Cerebellar cortex (tissue), 1 donor: ENCODE results near the gene ASPHD2.
"Not testable (repeated sequence)": the region's sequence is repeated elsewhere in the genome, so short reads cannot be mapped to it uniquely, and the experiment has no call there.

Source experiments
- DNase-seq: peaks from one replicate; pipeline ENCODE4 v3.0.0-alpha.2; 2015; ENCODE audit warnings: low spot score

Gene ASPHD2, protein sequence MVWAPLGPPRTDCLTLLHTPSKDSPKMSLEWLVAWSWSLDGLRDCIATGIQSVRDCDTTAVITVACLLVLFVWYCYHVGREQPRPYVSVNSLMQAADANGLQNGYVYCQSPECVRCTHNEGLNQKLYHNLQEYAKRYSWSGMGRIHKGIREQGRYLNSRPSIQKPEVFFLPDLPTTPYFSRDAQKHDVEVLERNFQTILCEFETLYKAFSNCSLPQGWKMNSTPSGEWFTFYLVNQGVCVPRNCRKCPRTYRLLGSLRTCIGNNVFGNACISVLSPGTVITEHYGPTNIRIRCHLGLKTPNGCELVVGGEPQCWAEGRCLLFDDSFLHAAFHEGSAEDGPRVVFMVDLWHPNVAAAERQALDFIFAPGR

DNA sequence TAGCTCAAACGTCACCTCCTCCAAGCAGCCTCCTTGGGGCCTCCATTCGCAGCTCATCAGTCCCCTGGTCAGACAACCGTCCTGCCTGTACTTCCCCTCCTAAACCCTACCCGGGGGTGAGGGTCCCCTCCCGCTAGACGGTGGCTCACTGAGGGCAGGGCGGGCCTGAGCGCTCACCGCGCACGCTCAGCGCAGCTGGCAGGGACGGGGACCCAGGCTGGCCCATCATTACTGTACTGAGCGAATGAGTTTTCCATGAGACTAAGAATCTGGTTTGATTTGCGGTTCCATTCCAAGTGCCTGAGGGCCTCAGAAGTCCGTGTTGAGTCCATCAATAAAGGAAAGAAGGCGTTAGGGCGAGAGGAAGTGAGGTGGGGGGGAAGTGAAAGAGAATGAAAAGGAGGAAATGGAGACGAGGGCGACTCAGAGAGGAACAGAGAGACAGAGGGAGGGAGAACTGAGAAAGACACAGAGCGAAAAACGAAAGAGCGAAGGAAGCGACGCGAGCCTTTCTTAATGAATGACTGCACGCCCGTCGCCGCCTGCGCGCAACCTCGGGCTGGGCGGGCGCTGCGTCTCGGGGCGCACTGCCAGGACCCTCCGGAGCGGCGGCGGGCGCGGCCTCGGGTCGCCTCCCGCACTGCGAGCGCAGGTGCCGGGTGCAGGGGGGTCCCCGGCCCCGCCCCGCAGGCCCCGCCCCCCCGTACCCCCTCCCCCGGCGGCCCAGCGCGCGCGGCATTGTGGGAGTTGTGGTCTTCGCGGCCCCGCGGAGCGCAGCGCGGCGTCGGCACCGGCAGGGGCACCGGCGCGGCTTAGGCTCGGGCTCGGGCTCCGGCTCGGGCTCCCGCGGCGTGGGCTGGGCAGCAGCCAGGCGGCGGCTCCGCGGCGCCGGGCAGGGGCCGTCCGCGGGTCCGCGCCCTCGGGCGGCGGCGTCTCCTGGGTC lies at the start of gene ASPHD2:
TSS of gene ASPHD2 (plus strand) at position 746 of the 943 bp plus-strand sequence. CDS start 4,356 bp downstream, outside the sequence.
- DNase-seq: peak; percentile 68

DNA sequence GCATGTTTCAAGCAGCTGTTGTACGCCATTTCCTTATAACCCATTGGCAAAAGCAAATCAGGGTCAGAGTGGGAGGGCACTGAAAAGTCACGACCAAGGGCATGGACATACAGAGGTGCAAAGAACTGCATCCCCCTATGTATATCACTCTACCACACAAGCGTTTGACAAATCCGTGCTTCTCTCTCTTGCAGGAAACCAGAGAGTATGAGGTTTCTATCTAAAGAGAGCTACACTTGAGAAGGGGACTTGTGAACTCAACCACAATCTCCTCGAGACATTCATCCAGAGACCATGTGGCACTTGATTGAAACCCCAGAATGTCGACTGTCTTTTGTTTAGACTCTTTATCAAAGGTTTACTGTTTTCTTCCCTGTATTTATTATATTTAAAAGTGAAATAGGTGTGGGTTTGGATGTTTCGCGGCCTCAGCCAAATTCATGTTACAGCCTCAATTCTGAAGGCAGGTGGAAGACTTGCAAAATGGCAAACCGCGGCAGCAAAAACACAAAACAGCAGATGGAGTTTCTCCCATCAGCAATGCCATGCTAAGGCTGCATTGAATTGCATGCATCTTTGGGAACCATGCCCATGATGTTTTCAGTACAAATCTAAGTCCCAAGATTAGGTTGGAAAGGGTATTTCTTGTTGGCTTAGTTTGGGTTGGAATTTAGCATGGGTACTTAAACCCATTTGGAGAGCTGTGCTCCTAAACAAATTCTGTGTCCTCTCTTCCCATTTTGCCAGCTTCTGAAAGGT lies 48.8 kb upstream of the ASPHD2 start:
- DNase-seq: no peak

- DNase-seq: no peak
These were observed 46.3 kb upstream of the ASPHD2 start for GRCh38 chr22:26382782-26383181.

DNA sequence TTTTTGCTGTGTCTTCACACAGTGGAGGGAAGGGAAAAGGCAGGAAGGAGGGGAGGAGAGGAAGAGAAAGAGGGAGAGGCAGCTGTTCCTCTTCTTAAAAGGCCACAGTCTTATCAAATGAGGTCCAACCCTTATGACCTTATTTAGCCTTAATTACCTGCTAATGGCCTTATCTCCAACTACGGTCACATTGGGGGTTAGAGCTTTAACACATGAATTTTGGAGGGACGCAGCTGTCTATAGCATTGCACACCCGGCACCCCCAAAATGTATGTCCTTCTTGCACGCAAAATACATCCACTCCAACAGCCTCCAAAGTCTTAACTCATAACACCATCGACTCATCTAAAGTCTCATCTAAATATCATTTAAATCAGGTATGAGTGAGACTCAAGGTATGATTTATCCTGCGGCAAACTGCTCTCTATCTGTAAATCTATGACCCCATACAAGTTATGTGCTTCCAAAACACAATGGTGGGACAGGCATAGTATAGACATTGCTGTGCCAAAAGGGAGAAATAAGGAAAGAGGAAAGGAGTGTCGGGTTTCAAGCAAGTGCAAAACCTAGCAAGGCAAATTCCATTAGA lies 45.0 kb upstream of the ASPHD2 start:
- DNase-seq: no peak

DNA sequence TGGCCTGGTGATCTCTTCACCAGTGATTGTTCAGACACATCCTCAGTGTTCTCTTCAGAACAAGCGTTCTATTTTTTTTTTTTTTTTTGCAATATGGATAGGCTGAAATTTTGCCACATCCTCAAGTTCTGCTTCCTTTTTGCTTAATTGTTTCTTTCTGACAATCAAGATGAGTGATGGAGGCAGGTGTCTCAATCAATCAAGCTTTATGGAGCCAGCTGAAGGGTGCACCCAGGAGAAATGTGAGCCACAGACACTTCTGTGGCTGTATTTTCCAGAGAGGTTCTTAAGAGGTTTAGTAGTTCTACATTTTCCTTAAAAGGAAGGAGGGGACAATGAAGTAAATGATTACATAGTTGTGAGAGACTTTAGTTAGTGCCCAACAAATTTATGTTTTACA lies 43.9 kb upstream of the ASPHD2 start:
- DNase-seq: no peak

DNA sequence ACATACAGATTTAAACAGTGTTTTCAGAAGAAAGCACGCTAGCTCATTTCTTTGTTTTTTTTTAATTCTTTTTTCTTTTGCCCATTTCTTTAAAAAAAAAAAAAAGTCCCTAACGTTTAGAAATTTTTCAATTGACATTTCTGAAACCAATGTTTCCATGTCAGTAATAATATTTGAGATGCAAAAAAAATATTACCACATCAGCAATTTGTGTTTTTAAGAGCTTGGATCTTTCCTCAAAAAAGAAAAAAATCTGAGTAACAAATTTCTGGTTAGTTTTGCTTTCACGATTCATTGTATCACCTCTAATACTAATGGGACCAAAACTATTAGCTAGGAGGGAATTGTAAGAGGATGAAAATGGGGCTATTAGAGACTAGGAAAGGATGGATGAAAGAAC lies 39.9 kb upstream of the ASPHD2 start:
- DNase-seq: no peak

DNA sequence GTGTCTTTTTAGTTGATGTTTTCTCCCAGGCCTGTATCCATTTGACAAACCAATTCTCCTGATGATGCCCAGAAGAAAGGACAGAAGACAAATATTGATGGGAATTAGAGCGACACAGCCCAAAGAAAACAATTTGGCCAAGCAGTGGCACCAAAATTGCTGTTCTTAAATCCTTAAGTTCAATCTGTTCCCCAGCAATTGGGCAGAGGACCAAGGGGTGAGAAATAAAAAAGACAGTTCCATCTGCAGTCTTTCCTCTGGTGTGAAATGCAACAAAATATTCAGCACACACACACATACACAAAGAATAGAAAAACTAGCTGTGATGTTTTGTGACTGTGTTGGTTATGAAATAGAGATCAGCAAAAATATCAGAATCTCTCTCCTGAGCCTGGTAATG lies 38.0 kb upstream of the ASPHD2 start:
- no peak for DNase-seq

GRCh38 chr22:26391623-26392022 lies 37.4 kb upstream of the ASPHD2 start:
- DNase-seq: no peak

DNA sequence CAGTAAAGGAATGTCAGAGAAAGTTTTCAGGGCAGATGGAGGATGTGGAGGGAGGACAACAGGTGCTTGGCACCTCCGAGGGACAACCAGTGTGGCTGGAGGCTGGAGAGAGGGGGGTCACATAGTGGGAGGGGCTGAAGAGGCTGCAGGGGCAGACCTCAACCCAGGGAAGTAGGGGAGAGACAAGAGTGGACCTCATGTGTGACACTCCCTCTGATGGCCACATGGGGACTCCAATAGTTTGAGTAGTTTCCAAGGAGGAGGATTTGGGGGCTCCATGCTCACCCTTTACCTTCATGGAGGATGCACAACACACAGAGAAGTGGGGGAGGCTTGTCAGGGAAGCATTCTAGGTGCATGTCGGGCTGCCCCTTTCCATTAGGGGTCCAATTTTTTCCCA lies 35.1 kb upstream of the ASPHD2 start:
- DNase-seq: no peak

GRCh38 chr22:26394777-26395176 lies 34.3 kb upstream of the ASPHD2 start:
- no peak for DNase-seq

- no peak for DNase-seq
These were observed 33.1 kb upstream of the ASPHD2 start for GRCh38 chr22:26395926-26396325.

DNA sequence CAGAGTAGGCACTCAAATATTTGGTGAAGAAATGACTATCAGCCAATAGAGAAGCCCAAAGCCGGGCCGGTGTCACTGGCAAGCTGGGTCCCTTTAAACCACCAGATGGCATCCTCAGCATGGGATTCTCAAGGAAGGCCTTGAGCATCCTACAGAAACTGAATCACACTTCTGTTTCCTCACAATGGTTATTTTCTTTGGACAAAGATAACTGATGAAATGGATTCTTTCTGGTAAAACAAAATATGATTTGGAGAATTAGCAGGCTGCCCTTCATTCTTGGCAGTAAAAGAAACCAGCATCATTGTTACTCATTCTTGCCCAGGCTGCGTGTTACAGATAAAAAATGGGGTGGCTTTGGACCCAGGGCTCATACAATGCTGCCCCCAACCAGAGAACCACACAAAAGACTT lies 30.3 kb upstream of the ASPHD2 start:
- peak; percentile 88 for DNase-seq

GRCh38 chr22:26399289-26399688 lies 29.8 kb upstream of the ASPHD2 start:
- DNase-seq: peak; percentile 5

GRCh38 chr22:26401726-26402125 lies 27.3 kb upstream of the ASPHD2 start:
- no peak for DNase-seq

DNA sequence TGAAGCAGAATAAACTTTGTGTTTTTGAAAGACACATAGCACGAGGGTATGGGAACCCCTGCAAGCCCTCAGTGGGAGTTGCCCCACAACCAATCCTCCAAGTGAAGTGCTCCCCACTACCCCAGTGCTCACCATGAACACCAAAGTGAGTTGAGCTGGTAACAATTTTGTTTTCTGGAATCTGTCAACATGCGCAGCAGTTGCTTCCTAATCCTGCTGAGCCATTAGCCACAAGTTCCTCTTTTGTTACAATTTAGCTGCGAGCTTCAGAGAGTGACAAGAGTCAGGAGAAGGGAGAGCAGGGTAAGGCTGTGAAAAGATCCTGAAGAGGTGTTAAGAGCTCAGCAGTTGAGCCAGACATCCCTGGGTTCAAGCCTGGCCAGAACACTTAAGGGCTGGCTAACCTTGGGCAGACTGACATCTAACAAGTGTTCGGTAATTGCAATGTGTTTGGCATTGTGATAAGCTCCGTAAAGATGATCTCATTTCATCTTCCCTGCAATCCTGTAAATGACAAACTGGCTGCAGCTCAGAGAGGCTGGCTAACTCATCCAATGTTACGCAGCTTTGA lies 24.1 kb upstream of the ASPHD2 start:
- DNase-seq: no peak

- DNase-seq: no peak
These were observed 22.9 kb upstream of the ASPHD2 start for GRCh38 chr22:26406118-26406517.

- not testable (repeated sequence) for DNase-seq
These were observed 20.4 kb upstream of the ASPHD2 start for GRCh38 chr22:26408562-26409220.

DNA sequence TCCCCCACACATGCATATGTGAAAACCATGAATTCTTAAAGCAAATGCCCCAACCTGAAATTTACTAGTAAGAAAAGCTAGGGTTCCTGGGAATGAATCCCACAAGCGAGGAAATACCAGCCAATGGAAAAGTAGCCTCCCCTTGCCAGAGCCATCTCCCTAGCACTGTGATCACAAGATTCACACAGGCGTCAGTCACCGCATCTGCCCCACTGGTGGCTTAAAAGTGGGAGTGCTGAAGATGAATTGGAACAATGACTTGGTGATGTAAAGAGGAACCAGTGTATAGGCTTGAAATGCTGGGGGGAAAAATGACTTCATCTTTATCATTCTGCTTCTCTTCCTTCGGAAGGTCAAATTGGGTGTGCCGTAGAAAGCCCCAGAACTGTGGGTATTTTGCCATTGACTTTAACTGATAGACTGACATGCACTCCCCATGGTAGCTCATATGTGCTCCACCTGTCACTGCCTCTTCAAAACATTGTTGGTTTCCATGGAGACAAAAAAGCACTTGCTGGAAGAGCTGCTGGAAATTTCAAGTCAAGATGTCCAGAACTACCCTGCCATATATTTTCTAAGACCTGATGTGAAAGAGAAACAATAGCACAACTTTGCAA lies 19.2 kb upstream of the ASPHD2 start:
- no peak for DNase-seq

GRCh38 chr22:26410386-26410785 lies 18.7 kb upstream of the ASPHD2 start:
- no peak for DNase-seq

GRCh38 chr22:26414347-26414746 lies 14.7 kb upstream of the ASPHD2 start:
- DNase-seq: no peak

- DNase-seq: no peak
These were observed 12.8 kb upstream of the ASPHD2 start for GRCh38 chr22:26416256-26416655.
